ENCODE data around the gene CTCFL.
A peak's percentile ranks its signal among the peaks of the same experiment; 100 is the strongest.
"Not testable (repeated sequence)": the region's sequence is repeated elsewhere in the genome, so short reads cannot be mapped to it uniquely, and the experiment has no call there.

The CTCFL gene

GRCh38 chr20:57475388-57476083, 49.4 kb downstream of the CTCFL start:
- intact Hi-C loops (cut with DNase I) = no loop called here
- peak in 2 of 42 donors; percentile 5 to 14 for DNase-seq

DNA sequence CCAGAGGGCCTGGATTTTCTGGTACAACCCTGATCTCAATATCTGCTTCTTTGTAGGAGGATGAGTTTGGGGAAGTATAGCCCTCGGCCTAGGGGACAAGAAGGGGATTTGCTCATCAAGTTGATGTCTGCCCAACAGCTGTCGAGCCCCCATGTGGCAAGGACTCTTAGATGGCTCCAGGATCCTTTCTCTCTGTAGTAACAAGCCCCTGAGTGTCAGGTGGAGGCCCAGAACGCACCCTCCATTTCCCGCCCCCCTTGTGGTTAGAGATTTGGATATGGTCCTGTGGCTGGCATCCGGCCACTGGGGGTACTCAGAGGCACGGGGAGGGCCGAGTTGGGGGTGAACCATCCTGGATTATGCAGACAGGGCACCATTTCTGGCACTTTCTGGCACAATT, 50.1 kb downstream of the CTCFL start:
- peak in 3 of 42 donors; percentile 8 to 15 (median 10) for DNase-seq
- intact Hi-C loops (cut with DNase I) = no loop called here

DNA sequence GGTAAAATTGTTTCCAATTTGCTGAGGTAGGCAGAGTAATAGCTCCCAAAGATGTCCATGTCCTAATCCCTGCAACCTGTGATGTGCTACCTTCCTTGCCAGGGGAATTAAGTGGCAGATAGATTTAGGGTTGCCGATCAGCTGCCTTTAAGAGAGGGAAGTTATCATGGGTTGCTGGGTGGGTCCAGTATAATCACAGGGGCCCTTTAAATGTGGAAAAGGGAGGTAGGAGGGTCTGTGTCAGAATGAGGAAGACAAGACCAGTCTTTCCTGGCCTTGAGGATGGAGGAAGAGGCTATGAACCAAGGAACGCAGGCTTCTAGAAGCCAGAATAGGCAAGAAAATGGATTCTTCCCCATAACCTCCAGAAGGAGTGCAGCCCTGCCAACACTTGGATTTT, 50.7 kb downstream of the CTCFL start:
- DNase-seq = no peak
- intact Hi-C loops (cut with DNase I) = no loop called here

DNA sequence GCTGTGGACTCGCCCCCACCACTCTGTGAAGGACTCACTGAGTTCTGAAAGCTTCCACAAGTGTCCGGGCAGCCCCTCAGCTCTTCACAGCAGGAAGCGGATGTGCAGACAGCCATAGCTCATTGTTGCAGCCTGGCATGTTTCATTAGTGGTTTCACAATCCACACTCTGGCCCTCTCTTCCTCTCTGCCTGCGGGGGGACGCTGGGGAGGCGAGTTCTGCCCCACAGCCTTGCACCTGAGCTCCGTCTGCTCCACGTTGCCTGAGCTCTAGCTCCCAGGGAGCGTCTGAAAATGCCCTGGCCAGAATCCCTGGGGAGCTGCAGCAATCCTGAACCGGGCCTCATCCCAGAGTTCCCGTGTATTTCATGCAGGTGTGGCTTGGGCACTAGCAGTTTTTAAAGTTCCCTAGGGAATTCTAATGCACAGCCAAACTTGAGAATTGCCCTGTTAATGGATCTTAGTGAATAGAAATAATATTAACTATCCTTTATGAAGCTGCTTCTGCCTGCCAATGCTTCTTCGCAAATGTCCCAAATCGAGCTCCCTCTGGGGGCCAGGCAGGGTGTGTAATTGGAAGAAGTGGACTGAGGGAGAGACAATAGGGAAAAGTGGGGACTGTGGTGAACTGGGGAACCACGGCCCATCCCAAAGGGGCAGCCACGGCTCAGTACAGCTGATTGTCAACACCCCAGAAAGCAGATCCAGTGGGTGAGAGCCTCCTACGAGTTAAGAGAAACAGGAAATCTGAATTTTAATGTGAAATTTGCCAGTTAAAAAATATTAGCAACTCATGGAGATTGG, 51.5 kb downstream of the CTCFL start:
- intact Hi-C loops (cut with DNase I) = no loop called here
- peak in 23 of 42 donors; percentile 13 to 68 (median 30) for DNase-seq

- peak in 1 of 42 donors; percentile 10 for DNase-seq
- intact Hi-C loops (cut with DNase I) = not testable (repeated sequence)
Observed at GRCh38 chr20:57472474-57472873, 52.5 kb downstream of the CTCFL start.

DNA sequence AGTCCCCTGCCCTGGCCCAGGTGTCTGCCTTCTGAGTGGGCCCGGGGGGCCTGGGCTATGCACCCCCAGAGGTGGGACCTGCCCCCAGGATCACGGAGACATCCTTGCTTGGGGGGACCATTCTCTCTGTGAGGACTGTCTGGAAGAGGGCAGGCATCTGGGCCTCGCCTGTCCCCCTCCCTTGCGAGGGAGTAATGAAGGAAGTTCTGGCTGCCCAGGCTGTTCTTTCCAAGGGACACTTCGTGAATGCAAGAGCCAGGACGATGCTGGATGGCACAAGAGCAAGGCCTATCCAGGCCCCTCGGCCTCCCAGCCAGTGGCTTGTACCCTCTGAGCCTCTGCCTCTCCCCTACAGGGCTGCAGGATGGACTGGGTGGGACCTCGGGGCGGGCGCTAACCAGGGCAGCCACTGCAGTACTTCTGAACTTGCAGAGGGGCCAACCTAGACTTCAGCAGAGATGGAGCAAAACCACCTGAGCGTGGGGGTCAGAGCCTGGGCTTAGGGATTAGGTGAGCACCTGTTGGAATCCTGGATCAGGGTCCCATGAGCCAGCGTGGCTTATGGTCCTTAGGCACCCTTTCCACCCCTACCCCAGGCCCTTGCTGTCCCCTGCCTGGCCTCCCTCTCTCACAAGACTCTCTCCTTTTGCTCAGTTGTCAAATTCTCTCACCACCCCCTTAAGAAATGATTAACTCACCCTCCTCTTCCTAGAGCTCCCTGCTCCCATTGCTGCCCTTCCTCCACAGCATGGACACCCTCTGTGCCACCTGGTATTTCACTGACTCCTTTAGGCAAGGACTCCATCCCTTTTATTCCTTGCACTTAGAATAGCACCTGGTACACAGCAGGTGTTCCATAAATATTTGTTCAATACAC, 53.2 kb downstream of the CTCFL start:
- no peak for DNase-seq
- intact Hi-C loops (cut with DNase I) = no loop called here

GRCh38 chr20:57470666-57471495, 54.1 kb downstream of the CTCFL start:
- no peak for DNase-seq
- intact Hi-C loops (cut with DNase I) = no loop called here

DNA sequence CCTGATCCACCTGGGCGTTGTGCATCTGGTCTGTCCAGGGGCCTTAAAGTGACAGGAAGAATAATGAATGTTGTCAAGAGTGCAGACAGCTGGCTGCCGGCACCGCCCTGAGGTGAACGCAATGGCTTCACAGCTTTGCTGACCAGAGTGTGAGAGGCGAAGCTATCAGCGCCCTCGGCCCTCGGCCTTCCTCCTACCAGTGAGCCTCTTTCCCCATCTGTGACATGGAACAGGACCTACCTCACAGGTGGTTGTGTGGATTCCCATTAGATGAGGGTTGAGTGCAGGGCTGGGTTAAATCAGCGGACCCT, 54.8 kb downstream of the CTCFL start:
- intact Hi-C loops (cut with DNase I) = no loop called here
- no peak for DNase-seq

GRCh38 chr20:57469418-57470211, 55.3 kb downstream of the CTCFL start:
- intact Hi-C loops (cut with DNase I) = no loop called here
- no peak for DNase-seq

GRCh38 chr20:57468523-57469417, 56.2 kb downstream of the CTCFL start:
- no peak for DNase-seq
- intact Hi-C loops (cut with DNase I) = no loop called here

DNA sequence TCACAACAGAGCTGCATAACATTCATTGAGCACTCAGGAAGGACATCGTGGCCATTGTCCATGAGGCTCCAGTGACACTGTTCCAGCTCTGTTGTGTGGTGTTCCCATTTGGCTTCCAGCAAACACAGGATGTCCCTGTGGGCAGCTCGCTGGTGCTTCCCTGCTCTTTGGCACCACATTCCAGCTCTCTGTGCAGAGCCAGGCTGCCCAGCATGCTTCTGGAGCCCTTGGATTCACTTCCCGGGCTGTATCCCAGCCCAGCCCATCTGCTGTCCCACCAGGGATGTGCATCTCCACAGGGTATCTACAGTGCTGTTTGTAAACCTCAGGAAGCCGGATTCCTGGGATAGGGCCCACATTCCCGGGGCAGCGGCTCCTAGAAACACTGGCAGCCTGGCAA, 57.2 kb downstream of the CTCFL start:
- DNase-seq = no peak
- intact Hi-C loops (cut with DNase I) = no loop called here

- intact Hi-C loops (cut with DNase I) = no loop called here
- no peak for DNase-seq
Observed at GRCh38 chr20:57465943-57466342, 59.0 kb downstream of the CTCFL start.

DNA sequence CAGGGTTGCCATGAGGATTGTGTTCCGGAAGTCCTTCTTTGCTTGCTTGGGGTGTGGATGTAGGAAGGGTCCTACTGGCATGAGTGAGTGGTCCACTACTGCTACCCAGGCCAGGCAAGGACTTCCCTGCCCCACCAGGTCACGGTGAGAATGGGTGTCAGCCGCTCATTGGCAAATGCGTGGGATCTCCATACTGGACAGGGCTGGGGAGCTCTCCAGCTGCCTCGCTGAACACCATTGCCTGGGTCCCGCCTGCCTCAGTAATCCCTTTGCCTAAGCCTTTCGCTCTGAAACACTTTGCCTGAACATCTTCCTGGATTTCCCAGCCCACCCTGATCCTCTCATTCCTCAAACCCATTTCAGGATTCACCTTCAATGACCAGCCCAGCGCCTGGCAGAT, 59.5 kb downstream of the CTCFL start:
- DNase-seq = no peak
- intact Hi-C loops (cut with DNase I) = no loop called here

DNA sequence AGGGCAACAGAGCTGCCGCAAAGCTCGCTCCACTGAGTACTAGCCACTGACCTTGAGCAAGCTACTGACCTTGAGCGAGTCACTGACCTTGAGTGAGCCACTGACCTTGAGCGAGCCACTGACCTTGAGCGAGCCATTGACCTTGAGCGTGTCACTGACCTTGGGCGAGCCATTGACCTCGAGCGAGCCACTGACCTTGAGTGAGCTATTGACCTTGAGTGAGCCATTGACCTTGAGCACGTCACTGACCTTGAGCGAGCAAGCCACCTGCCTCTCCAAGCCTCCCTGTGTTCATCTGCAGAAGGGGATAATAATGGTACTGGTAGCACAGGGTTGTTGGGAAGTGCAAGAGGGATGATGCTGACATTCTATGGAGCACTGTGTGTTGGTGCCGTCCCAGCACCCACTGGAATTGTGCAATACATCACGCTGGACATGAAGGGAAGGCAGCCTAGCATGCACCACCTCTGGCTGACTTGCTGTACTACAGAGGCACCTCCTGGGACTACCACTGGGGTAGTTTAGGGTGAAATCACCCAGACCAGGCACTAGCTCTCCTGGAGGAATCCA, 60.2 kb downstream of the CTCFL start:
- DNase-seq = no peak
- intact Hi-C loops (cut with DNase I) = no loop called here

GRCh38 chr20:57462781-57463180, 62.2 kb downstream of the CTCFL start:
- intact Hi-C loops (cut with DNase I) = no loop called here
- no peak for DNase-seq

- intact Hi-C loops (cut with DNase I) = no loop called here
- DNase-seq = no peak
Observed at GRCh38 chr20:57461726-57462125, 63.2 kb downstream of the CTCFL start.

Measured in head of caudate nucleus (tissue), 42 donors.